SK-N-SH treated with all-trans-retinoic acid at 6 μM for 48 hours (cell line): Measurements from ENCODE around the gene TMEM217.

Experiments
- TCF4 ChIP-seq: fragments of 250-450 bp; sonication (Bioruptor Pico); IDR thresholded peaks from 2 replicates; pipeline ENCODE4 v1.8.0; 2021; ENCODE audit warnings: mild to moderate bottlenecking, moderate library complexity, borderline replicate concordance
- ZNF8 ChIP-seq: fragments of 450-650 bp; formaldehyde crosslinking; IDR thresholded peaks from 2 replicates; pipeline ENCODE4 v1.5.0; 2020; ENCODE audit warnings: mild to moderate bottlenecking, moderate library complexity
- TF ChIP-seq, protein P1 (sequence below): fragments of 250-450 bp; sonication (Bioruptor Pico); IDR thresholded peaks from 2 replicates; pipeline ENCODE4 v1.5.1; 2020; ENCODE audit warnings: low read depth, mild to moderate bottlenecking, moderate library complexity

DNA sequence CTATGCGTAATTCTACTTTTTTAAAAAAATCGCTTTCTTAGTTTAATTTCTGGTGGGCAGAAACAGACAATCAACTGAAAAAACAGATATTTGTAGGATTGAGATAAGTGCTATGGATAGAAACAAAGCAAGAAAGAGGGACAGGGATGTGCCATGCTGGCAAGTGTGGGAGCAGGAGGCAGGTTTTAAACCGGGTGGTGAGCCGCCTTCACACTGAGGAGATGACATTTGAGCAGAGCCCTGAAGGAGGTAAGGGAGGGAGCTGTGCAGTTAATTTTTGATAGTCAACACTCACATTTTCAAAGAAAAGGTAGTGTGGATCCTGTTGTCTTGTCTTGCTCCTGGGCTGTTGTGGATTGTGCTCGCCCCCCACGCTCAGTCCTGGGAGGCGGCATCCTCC, 46.8 kb upstream of the TMEM217 start:
- TF ChIP-seq, protein P1, sequence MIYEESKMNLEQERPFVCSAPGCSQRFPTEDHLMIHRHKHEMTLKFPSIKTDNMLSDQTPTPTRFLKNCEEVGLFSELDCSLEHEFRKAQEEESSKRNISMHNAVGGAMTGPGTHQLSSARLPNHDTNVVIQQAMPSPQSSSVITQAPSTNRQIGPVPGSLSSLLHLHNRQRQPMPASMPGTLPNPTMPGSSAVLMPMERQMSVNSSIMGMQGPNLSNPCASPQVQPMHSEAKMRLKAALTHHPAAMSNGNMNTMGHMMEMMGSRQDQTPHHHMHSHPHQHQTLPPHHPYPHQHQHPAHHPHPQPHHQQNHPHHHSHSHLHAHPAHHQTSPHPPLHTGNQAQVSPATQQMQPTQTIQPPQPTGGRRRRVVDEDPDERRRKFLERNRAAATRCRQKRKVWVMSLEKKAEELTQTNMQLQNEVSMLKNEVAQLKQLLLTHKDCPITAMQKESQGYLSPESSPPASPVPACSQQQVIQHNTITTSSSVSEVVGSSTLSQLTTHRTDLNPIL (CRISPR knock-in tag), result no peak
- TF ChIP-seq ZNF8 (CRISPR knock-in tag) (no peak), TCF4 (CRISPR knock-in tag) (no peak)
